Measurements from ENCODE around the gene TBX1. TPM values are rescaled to one million over a fixed set of nuclear protein-coding genes. Genes with fewer than 3 reads are reported as not detected.

TBX1 gene
- total and polyA plus RNA-seq, 2 of the 8 experiments (the other 6 are each of a cell fraction or from before 2014, with no cell fraction given): 0.28 TPM; not detected in 1

- TF ChIP-seq CHD7 (IDR thresholded peaks at IDR 0.05; ENCODE audit: insufficient replicate concordance, low read length) (no peak), CTCF (IDR thresholded peaks at IDR 0.05; ENCODE audit: control extremely low read depth in 1 of 3, insufficient read depth in 1 of 3, low read depth in 1 of 3, low read length in 3 of 3) (no peak)
These were observed 51.5 kb downstream of the TBX1 start (continued) for GRCh38 chr22:19811811-19812771.
